Measurements from ENCODE around the gene TANK.

TANK gene

GRCh38 chr2:161208527-161209139 is 48.4 kb downstream of the TANK start:
- H3K4me3 ChIP-seq (ENCODE audit: severe bottlenecking), result no peak overlapping the region
- H3K9me3 ChIP-seq (ENCODE audit: severe bottlenecking), result no peaks in the 10 kb centered on the region
- no peak for TF ChIP-seq CTCF (IDR thresholded peaks at IDR 0.05; ENCODE audit: poor library complexity, severe bottlenecking)
- no peaks in the 10 kb centered on the region for H3K27me3 ChIP-seq (ENCODE audit: insufficient read depth, poor library complexity, severe bottlenecking)
- H3K27ac ChIP-seq (ENCODE audit: poor library complexity, severe bottlenecking), result no peak overlapping the region
- H3K4me1 ChIP-seq (ENCODE audit: insufficient read depth, poor library complexity, severe bottlenecking), result peaks cover 14% of the 10 kb centered on the region
- H3K36me3 ChIP-seq (ENCODE audit: low read depth), result peaks cover 66% of the 10 kb centered on the region
- DNase-seq (ENCODE audit: low spot score) (no peak), ATAC-seq (ENCODE audit: low read depth) (peak; percentile 98)

- no peak for ATAC-seq (ENCODE audit: low read depth)
- Histone ChIP-seq H3K36me3 (ENCODE audit: low read depth) (peaks cover 59% of the 10 kb centered on the region), H3K27me3 (ENCODE audit: insufficient read depth, poor library complexity, severe bottlenecking) (no peaks in the 10 kb centered on the region), H3K27ac (ENCODE audit: poor library complexity, severe bottlenecking) (no peak overlapping the region), H3K9me3 (ENCODE audit: severe bottlenecking) (no peaks in the 10 kb centered on the region), H3K4me1 (ENCODE audit: insufficient read depth, poor library complexity, severe bottlenecking) (peaks cover 14% of the 10 kb centered on the region), H3K4me3 (ENCODE audit: severe bottlenecking) (no peak overlapping the region)
- no peak for DNase-seq (ENCODE audit: low spot score)
- no peak for TF ChIP-seq CTCF (IDR thresholded peaks at IDR 0.05; ENCODE audit: poor library complexity, severe bottlenecking)
Observed at GRCh38 chr2:161209902-161210301, 49.7 kb downstream of the TANK start.

GRCh38 chr2:161217597-161218185 is 57.5 kb downstream of the TANK start:
- no peaks in the 10 kb centered on the region for H3K4me1 ChIP-seq (ENCODE audit: insufficient read depth, poor library complexity, severe bottlenecking)
- H3K9me3 ChIP-seq (ENCODE audit: severe bottlenecking), result no peaks in the 10 kb centered on the region
- no peaks in the 10 kb centered on the region for H3K27me3 ChIP-seq (ENCODE audit: insufficient read depth, poor library complexity, severe bottlenecking)
- TF ChIP-seq CTCF (IDR thresholded peaks at IDR 0.05; ENCODE audit: poor library complexity, severe bottlenecking), result no peak
- H3K4me3 ChIP-seq (ENCODE audit: severe bottlenecking), result no peak overlapping the region
- ATAC-seq (ENCODE audit: low read depth) (no peak), DNase-seq (ENCODE audit: low spot score) (no peak)
- H3K36me3 ChIP-seq (ENCODE audit: low read depth), result peaks cover 27% of the 10 kb centered on the region
- no peak overlapping the region for H3K27ac ChIP-seq (ENCODE audit: poor library complexity, severe bottlenecking)

GRCh38 chr2:161219211-161219610 is 59.0 kb downstream of the TANK start:
- H3K36me3 ChIP-seq (ENCODE audit: low read depth), result peaks cover 31% of the 10 kb centered on the region
- H3K27ac ChIP-seq (ENCODE audit: poor library complexity, severe bottlenecking), result no peak overlapping the region
- no peaks in the 10 kb centered on the region for H3K4me1 ChIP-seq (ENCODE audit: insufficient read depth, poor library complexity, severe bottlenecking)
- H3K4me3 ChIP-seq (ENCODE audit: severe bottlenecking), result no peak overlapping the region
- no peaks in the 10 kb centered on the region for H3K9me3 ChIP-seq (ENCODE audit: severe bottlenecking)
- no peak for DNase-seq (ENCODE audit: low spot score)
- ATAC-seq (ENCODE audit: low read depth), result no peak
- TF ChIP-seq CTCF (IDR thresholded peaks at IDR 0.05; ENCODE audit: poor library complexity, severe bottlenecking), result no peak
- no peaks in the 10 kb centered on the region for H3K27me3 ChIP-seq (ENCODE audit: insufficient read depth, poor library complexity, severe bottlenecking)

- peaks cover 68% of the 10 kb centered on the region for H3K36me3 ChIP-seq (ENCODE audit: low read depth)
- ATAC-seq (ENCODE audit: low read depth), result no peak
- no peaks in the 10 kb centered on the region for H3K4me1 ChIP-seq (ENCODE audit: insufficient read depth, poor library complexity, severe bottlenecking)
Observed at GRCh38 chr2:161223139-161223732, 63.0 kb downstream of the TANK start.

More at GRCh38 chr2:161223139-161223732, 63.0 kb downstream of the TANK start:
- TF ChIP-seq CTCF (IDR thresholded peaks at IDR 0.05; ENCODE audit: poor library complexity, severe bottlenecking), result peak; percentile 84
- no peaks in the 10 kb centered on the region for H3K9me3 ChIP-seq (ENCODE audit: severe bottlenecking)
- H3K27ac ChIP-seq (ENCODE audit: poor library complexity, severe bottlenecking), result no peak overlapping the region
- H3K4me3 ChIP-seq (ENCODE audit: severe bottlenecking), result no peak overlapping the region
- no peak for DNase-seq (ENCODE audit: low spot score)
- no peaks in the 10 kb centered on the region for H3K27me3 ChIP-seq (ENCODE audit: insufficient read depth, poor library complexity, severe bottlenecking)
